Endothelial cell of umbilical vein (primary cell): ENCODE data around the gene TAGLN. TPM values are rescaled to one million over a fixed set of nuclear protein-coding genes. Genes with fewer than 3 reads are reported as not detected.

Experiments
- BruUV-seq: library from RNA; stranded (reverse); fragments of 400-500 nt; replicated peaks from 2 replicates; lab custom pipeline; 2021; lab: Mats Ljungman, UMichigan
- CTCF ChIA-PET: fragments of 300-600, 350-600 bp; sonication (Branson Sonifier 250); formaldehyde crosslinking; loops from one replicate; lab custom pipeline; 2021; ENCODE audit warnings: antibody characterized with exemption, inconsistent platforms; lab: Charles Lee
- POLR2A ChIA-PET: fragments of 300-600, 350-600 bp; sonication (Branson Sonifier 250); formaldehyde crosslinking; loops from one replicate; lab custom pipeline; 2021; ENCODE audit warnings: antibody characterized with exemption, inconsistent platforms; lab: Charles Lee
- DNase-seq: peaks from one replicate; pipeline ENCODE4 v3.0.0-alpha.2; 2011; ENCODE audit warnings: low read depth, low spot score
- FAIRE-seq: peaks from 2 replicates; lab custom pipeline; 2011; peaks lifted over from hg19 to GRCh38; lab: Jason Lieb, UNC
- H2AFZ ChIP-seq: 2 replicates; pipeline ENCODE4 v1.6.0; 2012; ENCODE audit warnings: low read depth, low read length, control low read depth, inconsistent platforms
- H3K27ac ChIP-seq: 2 replicates; pipeline ENCODE4 v1.5.1; 2011; ENCODE audit warnings: low read depth, mild to moderate bottlenecking, control low read depth, low read length, moderate library complexity; ENCODE audit not compliant: insufficient read depth
- H3K27me3 ChIP-seq, 2 experiments: 2 replicates each; pipeline versions ENCODE4 v1.6.0 to v1.6.1; 2011; ENCODE audit warnings: low read length in 2 of 2, mixed read lengths in 1 of 2; ENCODE audit not compliant: control insufficient read depth in 2 of 2, insufficient read depth in 2 of 2
- H3K36me3 ChIP-seq, 2 experiments: 2 replicates in 1 of 2; 3 replicates in 1 of 2; pipeline ENCODE4 v1.5.1; 2011; ENCODE audit warnings: low read length in 2 of 2, mild to moderate bottlenecking in 1 of 2, moderate library complexity in 1 of 2; ENCODE audit not compliant: control insufficient read depth in 2 of 2, insufficient read depth in 2 of 2; ENCODE audit errors: extremely low read depth in 1 of 2
- H3K4me1 ChIP-seq: 3 replicates; pipeline ENCODE4 v1.5.1; 2011; ENCODE audit warnings: mild to moderate bottlenecking, low read length; ENCODE audit not compliant: control insufficient read depth, insufficient read depth; ENCODE audit errors: extremely low read depth
- H3K4me2 ChIP-seq: 2 replicates; pipeline ENCODE4 v1.6.1; 2011; ENCODE audit warnings: low read length, control low read depth, mixed read lengths; ENCODE audit not compliant: insufficient read depth
- H3K4me3 ChIP-seq, 3 experiments: fragments of 200-600 bp in 1 of 3; sonication (generic), shearing (Covaris generic) in 1 of 3; replicated peaks in 1 of 3; 2 replicates each; pipeline ENCODE4 v1.5.1; 2011 to 2016; ENCODE audit warnings: control low read depth in 3 of 3, low read length in 3 of 3, mild to moderate bottlenecking in 2 of 3, inconsistent platforms in 1 of 3, low read depth in 1 of 3, moderate library complexity in 1 of 3; ENCODE audit not compliant: insufficient read depth in 1 of 3
- H3K79me2 ChIP-seq: 2 replicates; pipeline ENCODE4 v1.6.0; 2012; ENCODE audit warnings: low read length, inconsistent platforms; ENCODE audit not compliant: control insufficient read depth, insufficient read depth
- H3K9ac ChIP-seq: replicated peaks from 2 replicates; pipeline ENCODE3; 2011; ENCODE audit warnings: low read length, control low read depth; ENCODE audit not compliant: insufficient read depth; ENCODE audit errors: extremely low read depth
- H3K9me1 ChIP-seq: replicated peaks from 3 replicates; pipeline ENCODE4 v1.6.0; 2011; ENCODE audit warnings: mild to moderate bottlenecking, low read length; ENCODE audit not compliant: control insufficient read depth, insufficient read depth; ENCODE audit errors: extremely low read depth
- H3K9me3 ChIP-seq: replicated peaks from 2 replicates; pipeline ENCODE4 v1.5.1; 2012; ENCODE audit warnings: low read length, inconsistent platforms; ENCODE audit not compliant: control insufficient read depth, insufficient read depth
- H4K20me1 ChIP-seq: replicated peaks from 2 replicates; pipeline ENCODE3; 2011; ENCODE audit warnings: mild to moderate bottlenecking, low read length; ENCODE audit not compliant: control insufficient read depth, insufficient read depth; ENCODE audit errors: extremely low read depth
- EZH2 ChIP-seq: IDR thresholded peaks from 2 replicates; pipeline ENCODE4 v1.6.1; 2012; ENCODE audit warnings: borderline replicate concordance, low read depth, mild to moderate bottlenecking, moderate library complexity, low read length, inconsistent platforms; ENCODE audit not compliant: severe bottlenecking
- FOS ChIP-seq: IDR thresholded peaks from 2 replicates; pipeline ENCODE4 v1.6.1; 2011; ENCODE audit warnings: mild to moderate bottlenecking, low read length, moderate library complexity, borderline replicate concordance; ENCODE audit not compliant: insufficient read depth
- GATA2 ChIP-seq: IDR thresholded peaks from 2 replicates; pipeline ENCODE4 v1.7.0; 2011; ENCODE audit warnings: low read depth, mild to moderate bottlenecking, moderate library complexity, mixed read lengths, low read length; ENCODE audit not compliant: insufficient read length, insufficient read depth
- JUN ChIP-seq: IDR thresholded peaks from 2 replicates; pipeline ENCODE4 v1.6.1; 2011; ENCODE audit warnings: borderline replicate concordance, low read depth; ENCODE audit not compliant: insufficient read length, insufficient read depth
- MYC ChIP-seq: IDR thresholded peaks from one replicate; pipeline ENCODE4 v1.6.1; 2011; ENCODE audit warnings: mild to moderate bottlenecking, low read depth, low read length
- POLR2A ChIP-seq: IDR thresholded peaks from 2 replicates; pipeline ENCODE4 v1.6.1; 2012; ENCODE audit warnings: low read depth, mild to moderate bottlenecking, control low read depth, low read length
- POLR2AphosphoS5 ChIP-seq: IDR thresholded peaks from 2 replicates; pipeline ENCODE4 v1.6.1; 2012; ENCODE audit warnings: low read depth, mild to moderate bottlenecking, control low read depth, low read length, moderate library complexity; ENCODE audit not compliant: insufficient read depth
- dilution Hi-C: fragments of 300-500 bp; cut with MboI; formaldehyde crosslinking; loops from one replicate; pipeline ENCODE4 v1.15.0; 2019; ENCODE audit warnings: low sequenced_read_pairs; ENCODE audit not compliant: extremely low pct_ligation_motif_present
- intact Hi-C: fragments of 100-400 bp; cut with micrococcal nuclease; formaldehyde crosslinking; loops from one replicate; pipeline ENCODE4 v1.10.0; 2022
- polyA plus RNA-seq, 4 experiments: library from polyadenylated mRNA; depleted of rRNA in 3 of 4; stranded (reverse) in 3 of 4; unstranded in 1 of 4; fragments of >200 nt; gene quantifications; 2 replicates each; pipeline versions ENCODE4 v1.2.1 to v1.2.3, GENCODE V29; 2011 to 2012; ENCODE audit warnings: missing spikeins in 1 of 4
- total RNA-seq: library from RNA; stranded (reverse); gene quantifications from 2 replicates; pipeline ENCODE4 v1.2.3, GENCODE V29; 2021
- TF ChIP-seq, protein P1 (sequence below), 2 donors: IDR thresholded peaks; 1 replicate in 1 of 2; 2 replicates in 1 of 2; pipeline ENCODE4 v1.5.1; 2011; ENCODE audit warnings: low read length in 2 of 2, mild to moderate bottlenecking in 2 of 2, moderate library complexity in 2 of 2, control low read depth in 1 of 2, inconsistent platforms in 1 of 2, low read depth in 1 of 2; ENCODE audit not compliant: insufficient read depth in 1 of 2; ENCODE audit errors: extremely low read depth in 1 of 2
- TF ChIP-seq, protein P2 (sequence below): IDR thresholded peaks from 2 replicates; pipeline ENCODE4 v1.6.1; 2011; ENCODE audit not compliant: insufficient read depth, insufficient read length

The TAGLN gene
- total and polyA plus RNA-seq, 2 donors (not counting 3 experiments of a cell fraction or from before 2014, with no cell fraction given): 20.8 to 113 TPM

GRCh38 chr11:117217141-117218084 is 18.2 kb downstream of the TAGLN start:
- BruUV-seq: no TSS peak
- no peak overlapping the region for H3K4me3 ChIP-seq
- intact Hi-C loops (no loop called here), dilution Hi-C loops (no loop called here)
- POLR2A ChIA-PET: no interaction called here
- CTCF ChIA-PET: interaction anchor here (1.3 to 3.7 kb wide), 4 partner anchors 9 to 37 kb away, joined by 4 to 17 read pairs (median 6); no protein-coding TSS in a partner anchor
- H3K36me3 ChIP-seq: peaks cover 2 to 21% of the 10 kb centered on the region in 2 experiments
- TF ChIP-seq MYC: no peak
- H3K9ac ChIP-seq: no peak overlapping the region
- H3K4me1 ChIP-seq: peaks cover 11% of the 10 kb centered on the region
- no peaks in the 10 kb centered on the region for H3K27me3 ChIP-seq
- FAIRE-seq (peak; percentile 87), DNase-seq (peak; percentile 17)
- no peak overlapping the region for H3K4me2 ChIP-seq
- H4K20me1 ChIP-seq: no peaks in the 10 kb centered on the region
- H3K9me3 ChIP-seq: no peaks in the 10 kb centered on the region
- H3K9me1 ChIP-seq: no peaks in the 10 kb centered on the region
- H3K79me2 ChIP-seq: no peaks in the 10 kb centered on the region
- H3K27ac ChIP-seq: peak overlapping the region; percentile 26
- no peak overlapping the region for H2AFZ ChIP-seq

GRCh38 chr11:117218133-117218915 is 19.2 kb downstream of the TAGLN start:
- BruUV-seq: no TSS peak
- H3K27ac ChIP-seq: no peak overlapping the region
- TF ChIP-seq EZH2: no peak
- TF ChIP-seq, protein P1, sequence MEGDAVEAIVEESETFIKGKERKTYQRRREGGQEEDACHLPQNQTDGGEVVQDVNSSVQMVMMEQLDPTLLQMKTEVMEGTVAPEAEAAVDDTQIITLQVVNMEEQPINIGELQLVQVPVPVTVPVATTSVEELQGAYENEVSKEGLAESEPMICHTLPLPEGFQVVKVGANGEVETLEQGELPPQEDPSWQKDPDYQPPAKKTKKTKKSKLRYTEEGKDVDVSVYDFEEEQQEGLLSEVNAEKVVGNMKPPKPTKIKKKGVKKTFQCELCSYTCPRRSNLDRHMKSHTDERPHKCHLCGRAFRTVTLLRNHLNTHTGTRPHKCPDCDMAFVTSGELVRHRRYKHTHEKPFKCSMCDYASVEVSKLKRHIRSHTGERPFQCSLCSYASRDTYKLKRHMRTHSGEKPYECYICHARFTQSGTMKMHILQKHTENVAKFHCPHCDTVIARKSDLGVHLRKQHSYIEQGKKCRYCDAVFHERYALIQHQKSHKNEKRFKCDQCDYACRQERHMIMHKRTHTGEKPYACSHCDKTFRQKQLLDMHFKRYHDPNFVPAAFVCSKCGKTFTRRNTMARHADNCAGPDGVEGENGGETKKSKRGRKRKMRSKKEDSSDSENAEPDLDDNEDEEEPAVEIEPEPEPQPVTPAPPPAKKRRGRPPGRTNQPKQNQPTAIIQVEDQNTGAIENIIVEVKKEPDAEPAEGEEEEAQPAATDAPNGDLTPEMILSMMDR (IDR thresholded peaks at IDR 0.05; ENCODE audit: extremely low read depth in 1 of 2, insufficient read depth in 1 of 2, low read depth in 1 of 2, low read length in 2 of 2): no peak
- TF ChIP-seq GATA2: no peak
- TF ChIP-seq JUN: no peak
- no peak for TF ChIP-seq MYC
- TF ChIP-seq POLR2A: no peak
- TF ChIP-seq POLR2AphosphoS5: no peak
- TF ChIP-seq, protein P2, sequence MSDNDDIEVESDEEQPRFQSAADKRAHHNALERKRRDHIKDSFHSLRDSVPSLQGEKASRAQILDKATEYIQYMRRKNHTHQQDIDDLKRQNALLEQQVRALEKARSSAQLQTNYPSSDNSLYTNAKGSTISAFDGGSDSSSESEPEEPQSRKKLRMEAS: no peak
- TF ChIP-seq FOS: no peak
- no peaks in the 10 kb centered on the region for H3K9me3 ChIP-seq
- no peak overlapping the region for H3K4me2 ChIP-seq
- DNase-seq (peak; percentile 35), FAIRE-seq (peak; percentile 28)
- no peaks in the 10 kb centered on the region for H3K27me3 ChIP-seq
- H3K4me1 ChIP-seq: peaks cover 11% of the 10 kb centered on the region
- H3K9ac ChIP-seq: no peak overlapping the region
- POLR2A ChIA-PET: no interaction called here
- no peaks in the 10 kb centered on the region for H4K20me1 ChIP-seq
- H3K4me3 ChIP-seq: no peak overlapping the region
- CTCF ChIA-PET: interaction anchor here (1.2 to 3.7 kb wide), 4 partner anchors 8 to 427 kb away, joined by 3 to 17 read pairs (median 6); partner anchors contain the start of gene APOA5
- H3K36me3 ChIP-seq: peaks cover 2 to 24% of the 10 kb centered on the region in 2 experiments
- dilution Hi-C loops: no loop called here
- no peaks in the 10 kb centered on the region for H3K9me1 ChIP-seq
- no peaks in the 10 kb centered on the region for H3K79me2 ChIP-seq
- no peak overlapping the region for H2AFZ ChIP-seq
- intact Hi-C loops: no loop called here
